OCI-M2 (cell line): ENCODE data around the gene SWSAP1.

Source experiments
- DNase-seq: peaks from one replicate; lab custom pipeline; 2025; ENCODE audit not compliant: unreplicated experiment; lab: John Stamatoyannopoulos, UW

Gene SWSAP1

GRCh38 chr19:11408591-11408990, 34.1 kb downstream of the SWSAP1 start:
- no peak for DNase-seq

DNA sequence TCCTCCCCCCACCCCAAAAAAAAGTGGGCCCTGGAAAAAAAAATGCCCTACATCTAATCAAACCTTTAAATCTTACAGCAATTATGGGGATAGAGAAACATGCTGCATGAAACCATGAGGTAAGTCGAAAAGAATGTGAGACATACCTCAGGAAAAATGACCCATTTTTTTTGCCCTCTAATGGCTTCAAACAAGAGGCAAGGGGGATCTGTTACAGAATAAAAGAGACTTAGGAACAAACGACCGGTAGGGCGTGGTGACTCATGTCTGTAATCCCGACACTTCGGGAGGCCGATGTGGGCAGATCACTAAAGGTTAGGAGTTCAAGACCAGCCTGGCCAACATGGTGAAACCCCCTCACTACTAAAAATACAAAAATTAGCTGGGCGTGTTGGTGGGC, 36.2 kb downstream of the SWSAP1 start:
- DNase-seq = no peak

DNA sequence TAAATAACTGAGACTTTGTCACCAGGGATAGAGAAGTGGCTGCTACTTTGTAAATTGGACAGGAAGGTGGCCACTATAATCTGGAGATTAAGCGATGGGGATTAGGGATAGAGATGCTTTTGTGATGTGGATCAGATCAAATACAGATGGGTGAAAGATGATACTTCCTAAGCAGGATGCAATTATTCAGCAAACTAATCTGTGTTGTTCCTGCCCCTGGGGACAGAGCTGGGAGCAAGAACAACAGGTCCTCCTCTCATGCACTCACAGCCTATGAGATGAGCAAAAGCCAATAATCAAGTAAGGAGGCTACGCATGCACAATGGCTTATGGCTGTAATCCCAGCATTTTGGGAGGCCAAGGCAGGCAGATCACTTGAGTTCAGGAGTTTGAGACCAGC, 40.1 kb downstream of the SWSAP1 start:
- DNase-seq = no peak

- DNase-seq = no peak
These were observed 42.0 kb downstream of the SWSAP1 start for GRCh38 chr19:11416346-11417052.

GRCh38 chr19:11418094-11418548, 43.7 kb downstream of the SWSAP1 start:
- no peak for DNase-seq

GRCh38 chr19:11418549-11419506, 44.4 kb downstream of the SWSAP1 start, which contains the start of gene RGL3:
TSS of gene RGL3 (minus strand) at chr19:11419314. CDS start at chr19:11419278, 36 bp downstream.
- DNase-seq = no peak

GRCh38 chr19:11420429-11421370, 46.2 kb downstream of the SWSAP1 start:
- no peak for DNase-seq

GRCh38 chr19:11421371-11422098, 47.1 kb downstream of the SWSAP1 start:
- no peak for DNase-seq

GRCh38 chr19:11422163-11423065, 47.9 kb downstream of the SWSAP1 start:
- no peak for DNase-seq

- DNase-seq = no peak
These were observed 48.8 kb downstream of the SWSAP1 start for GRCh38 chr19:11423164-11423790.

DNA sequence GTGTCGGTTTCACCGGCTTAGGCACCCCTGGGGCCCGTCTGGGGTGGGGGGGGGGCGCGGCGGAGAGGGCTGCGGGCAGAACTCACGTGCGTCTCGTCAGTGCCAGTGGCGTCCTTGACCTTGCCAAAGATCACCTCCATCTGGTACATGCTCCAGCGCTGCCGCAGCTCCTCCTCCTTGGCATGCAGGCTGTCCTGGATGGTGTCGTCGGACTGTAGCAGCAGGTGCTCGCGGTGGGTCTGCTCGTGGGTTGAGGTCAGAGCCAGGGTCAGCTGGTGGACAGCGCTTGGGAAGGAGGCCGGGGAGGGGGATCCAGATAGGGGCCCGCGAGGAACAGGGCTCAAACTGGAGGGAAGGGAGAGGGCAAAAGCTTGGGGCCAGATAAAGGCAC, 49.3 kb downstream of the SWSAP1 start:
- DNase-seq = no peak
